HepG2 (cell line): Measurements from ENCODE around the gene TSKU. TPM values are rescaled to one million over a fixed set of nuclear protein-coding genes. Genes with fewer than 3 reads are reported as not detected.

Source experiments
- ATAC-seq: fragments of 200-7000 bp; cut with Tn5 transposase; 3 replicates; pipeline ENCODE4 v1.9.1; 2020; ENCODE audit warnings: mild to moderate bottlenecking, moderate library complexity
- BruUV-seq: library from RNA; stranded (reverse); fragments of 400-500 nt; replicated peaks from 2 replicates; lab custom pipeline; 2021; lab: Mats Ljungman, UMichigan
- CTCF ChIA-PET: fragments of 300-600 bp; formaldehyde crosslinking; extraction: SDS; loops from one replicate; lab custom pipeline; 2021; ENCODE audit warnings: low total read pairs, inconsistent platforms, low intra/inter-chr PET ratio; lab: Yijun Ruan, JAX
- POLR2A ChIA-PET: fragments of 350-600 bp; sonication (Branson Sonifier 250); formaldehyde crosslinking; loops from one replicate; lab custom pipeline; 2020; ENCODE audit warnings: antibody characterized with exemption, inconsistent platforms; lab: Yijun Ruan, JAX
- DNase-seq: peaks from one replicate; pipeline ENCODE4 v3.0.0-alpha.2; 2015; ENCODE audit warnings: low spot score
- FAIRE-seq: peaks from 3 replicates; lab custom pipeline; 2011; peaks lifted over from hg19 to GRCh38; lab: Jason Lieb, UNC
- H2AFZ ChIP-seq: one replicate; pipeline ENCODE4 v1.6.1; 2011; ENCODE audit warnings: low read length, inconsistent platforms
- H3K27ac ChIP-seq: fragments of 300-600 bp; 3 replicates; pipeline ENCODE4 v1.8.0; 2011; ENCODE audit warnings: mixed run types, mild to moderate bottlenecking, mixed read lengths, low read length, inconsistent platforms; ENCODE audit not compliant: insufficient read depth; ENCODE audit errors: extremely low read length
- H3K27me3 ChIP-seq, 2 experiments: fragments of 200-600 bp in 1 of 2; 2 replicates in 1 of 2; 3 replicates in 1 of 2; pipeline versions ENCODE4 v1.6.0 to v1.8.0; 2011; ENCODE audit warnings: low read length in 2 of 2, mild to moderate bottlenecking in 2 of 2, moderate library complexity in 2 of 2, inconsistent platforms in 1 of 2; ENCODE audit not compliant: insufficient read depth in 2 of 2, control insufficient read depth in 1 of 2
- H3K36me3 ChIP-seq, 2 experiments: fragments of 200-600 bp in 1 of 2; replicated peaks in 1 of 2; 2 replicates in 1 of 2; 3 replicates in 1 of 2; pipeline versions ENCODE4 v1.5.1 to v1.8.0; 2011; ENCODE audit warnings: low read length in 2 of 2, inconsistent platforms in 1 of 2; ENCODE audit not compliant: insufficient read depth in 2 of 2, control insufficient read depth in 1 of 2
- H3K4me1 ChIP-seq: 2 replicates; pipeline ENCODE4 v1.5.1; 2012; ENCODE audit warnings: low read length, inconsistent platforms; ENCODE audit not compliant: insufficient read depth
- H3K4me2 ChIP-seq: 2 replicates; pipeline ENCODE4 v1.6.0; 2011; ENCODE audit warnings: low read depth, low read length, inconsistent platforms
- H3K4me3 ChIP-seq, 3 experiments: fragments of 200-600 bp in 1 of 3; sonication (generic), shearing (Covaris generic) in 1 of 3; replicated peaks in 1 of 3; 2 replicates each; pipeline ENCODE4 v1.5.1; 2011 to 2016; ENCODE audit warnings: low read length in 3 of 3, inconsistent platforms in 2 of 3, low read depth in 2 of 3, mild to moderate bottlenecking in 2 of 3, control low read depth in 1 of 3, mixed read lengths in 1 of 3; ENCODE audit not compliant: insufficient read depth in 1 of 3
- H3K79me2 ChIP-seq: one replicate; pipeline ENCODE4 v1.6.1; 2011; ENCODE audit warnings: low read length, inconsistent platforms; ENCODE audit not compliant: insufficient read depth
- H3K9ac ChIP-seq: 2 replicates; pipeline ENCODE4 v1.6.0; 2011; ENCODE audit warnings: mild to moderate bottlenecking, low read depth, low read length, inconsistent platforms; ENCODE audit not compliant: insufficient read depth
- H3K9me3 ChIP-seq: 2 replicates; pipeline ENCODE4 v1.5.1; 2012; ENCODE audit warnings: mild to moderate bottlenecking, low read length
- H4K20me1 ChIP-seq: 2 replicates; pipeline ENCODE4 v1.6.0; 2011; ENCODE audit warnings: inconsistent platforms, mild to moderate bottlenecking, low read length, moderate library complexity; ENCODE audit not compliant: insufficient read depth
- ARID5B ChIP-seq: IDR thresholded peaks from 2 replicates; pipeline ENCODE4 v1.4.0; 2020; ENCODE audit warnings: mild to moderate bottlenecking, missing genetic modification reagents
- CBFB ChIP-seq: sonication (generic); formaldehyde crosslinking; IDR thresholded peaks from 2 replicates; pipeline ENCODE4 v1.4.0; 2020; ENCODE audit warnings: missing genetic modification reagents
- ELF4 ChIP-seq: sonication (generic); formaldehyde crosslinking; IDR thresholded peaks from 2 replicates; pipeline ENCODE4 v1.5.0; 2020; ENCODE audit warnings: missing genetic modification reagents, mild to moderate bottlenecking, moderate library complexity, borderline replicate concordance
- FOXA3 ChIP-seq: IDR thresholded peaks from 2 replicates; pipeline ENCODE4 v1.6.1; 2016; ENCODE audit warnings: missing genetic modification reagents, missing compliant biosample characterization
- HNF1B ChIP-seq: sonication (generic); formaldehyde crosslinking; IDR thresholded peaks from 2 replicates; pipeline ENCODE4 v1.5.1; 2020; ENCODE audit warnings: mild to moderate bottlenecking, moderate library complexity, missing genetic modification reagents
- HNF4A ChIP-seq: sonication (generic); formaldehyde crosslinking; IDR thresholded peaks from 2 replicates; pipeline ENCODE4 v1.4.0; 2020; ENCODE audit warnings: missing genetic modification reagents
- SMAD9 ChIP-seq: sonication (generic); formaldehyde crosslinking; IDR thresholded peaks from 2 replicates; pipeline ENCODE4 v1.5.1; 2020; ENCODE audit warnings: mild to moderate bottlenecking, missing genetic modification reagents
- THAP9 ChIP-seq: sonication (generic); formaldehyde crosslinking; IDR thresholded peaks from 2 replicates; pipeline ENCODE4; 2020; ENCODE audit warnings: missing genetic modification reagents, mild to moderate bottlenecking, borderline replicate concordance
- WGBS: methylation state at CpG from one replicate; pipeline ENCODE4 v1.1.6; 2017; ENCODE audit warnings: low lambda C conversion rate; 5-methylcytosine and 5-hydroxymethylcytosine counted together
- in situ Hi-C: cut with HindIII; loops from 2 replicates; pipeline ENCODE4 v1.10.0; 2017; ENCODE audit warnings: low pct_unique_long_range_greater_than_20kb; ENCODE audit not compliant: extremely low pct_ligation_motif_present
- intact Hi-C: fragments of 100-400 bp; cut with micrococcal nuclease; formaldehyde crosslinking; loops from one replicate; pipeline ENCODE4 v1.10.0; 2022; ENCODE audit not compliant: unreplicated experiment
- polyA plus RNA-seq, 8 experiments: library from polyadenylated mRNA; depleted of rRNA in 3 of 8; stranded (reverse) in 7 of 8; unstranded in 1 of 8; fragments of >200 nt; fragmentation: Illumina TruSeq in 4 of 8; extraction: Trizol in 4 of 8; gene quantifications; 2 replicates each; pipeline versions ENCODE4 v1.2.1 to v1.2.3, GENCODE V29; 2011 to 2016; ENCODE audit warnings: low read depth in 4 of 8, missing spikeins in 1 of 8, mixed read lengths in 1 of 8; ENCODE audit not compliant: insufficient read depth in 1 of 8
- total RNA-seq, 5 experiments: library from RNA; depleted of rRNA; stranded (reverse); fragments of >200 nt; fragmentation: Illumina TruSeq; extraction: Trizol; gene quantifications; 2 replicates each; pipeline ENCODE4 v1.2.3, GENCODE V29; 2016; ENCODE audit warnings: low read depth in 1 of 5

TSKU gene
- total and polyA plus RNA-seq, 2 of the 13 experiments (the other 11 are each of a cell fraction or from before 2014, with no cell fraction given) = 20.3 to 21.4 TPM

- no peaks in the 10 kb centered on the region for H3K79me2 ChIP-seq
- no TSS peak for BruUV-seq
- 17% methylated on average over 1 of the region's 2 CpGs for WGBS
- ATAC-seq (no peak; the same call in 2 of the 3 replicates), DNase-seq (no peak)
- no peak overlapping the region for H3K9ac ChIP-seq
- peak overlapping the region; percentile 32 for H3K4me2 ChIP-seq
- in situ Hi-C loops = no loop called here
- H3K9me3 ChIP-seq = no peaks in the 10 kb centered on the region
- H2AFZ ChIP-seq = no peak overlapping the region
- H3K27me3 ChIP-seq = peaks cover 2 to 4% of the 10 kb centered on the region in 2 experiments; a peak in 2 of 5 replicates
- no peak overlapping the region for H3K27ac ChIP-seq
- 0 out of 2 replicates have a peak, but pooled peaks have one; percentile 19 for TF ChIP-seq HNF4A (CRISPR knock-in tag)
- TF ChIP-seq SMAD9 (CRISPR knock-in tag) = no peak
- TF ChIP-seq, all 625 proteins: peak for 1
- ChIA-PET POLR2A (interaction anchor here (1.1 to 2.1 kb wide), 6 partner anchors 8 to 32 kb away, joined by 3 to 16 read pairs (median 7); partner anchors contain the start of gene TSKU), CTCF (no interaction called here)
- intact Hi-C loops = loop anchor here (10.0 kb wide), 1 partner anchor 294 kb away; no protein-coding TSS in a partner anchor
- H3K4me3 ChIP-seq = no peak overlapping the region
- H4K20me1 ChIP-seq = 0 out of 2 replicates have a peak, but pooled peaks cover 12% of the 10 kb centered on the region
- no peak for FAIRE-seq
- H3K4me1 ChIP-seq = peaks cover 53% of the 10 kb centered on the region
- H3K36me3 ChIP-seq = peaks cover 0 to 17% of the 10 kb centered on the region in 2 experiments; a peak in 3 of 5 replicates
Measured at GRCh38 chr11:76801225-76801624, 18.1 kb downstream of the TSKU start.

- ATAC-seq = peak; percentile 14
- Histone ChIP-seq H4K20me1 (0 out of 2 replicates have a peak, but pooled peaks cover 12% of the 10 kb centered on the region), H3K4me3 (no peak overlapping the region), H3K36me3 (peaks cover 0 to 13% of the 10 kb centered on the region in 2 experiments; a peak in 2 of 5 replicates), H3K79me2 (no peaks in the 10 kb centered on the region), H3K27ac (no peak overlapping the region), H3K4me1 (peaks cover 53% of the 10 kb centered on the region), H3K4me2 (peak overlapping the region; percentile 32), H3K9ac (no peak overlapping the region), H3K9me3 (no peaks in the 10 kb centered on the region), H3K27me3 (peaks cover 2 to 4% of the 10 kb centered on the region in 2 experiments; a peak in 2 of 5 replicates), H2AFZ (no peak overlapping the region)
- POLR2A ChIA-PET = interaction anchor here (1.1 to 2.1 kb wide), 6 partner anchors 8 to 32 kb away, joined by 3 to 16 read pairs (median 7); partner anchors contain the start of gene TSKU
- BruUV-seq = no TSS peak
- intact Hi-C loops (loop anchor here (10.0 kb wide), 1 partner anchor 293 kb away; no protein-coding TSS in a partner anchor), in situ Hi-C loops (no loop called here)
- no peak for FAIRE-seq
- 3% methylated on average over 2 of the region's 2 CpGs for WGBS
- CTCF ChIA-PET = interaction anchor here (0.7 kb wide), 1 partner anchor 67 kb away, joined by 3 read pairs; no protein-coding TSS in a partner anchor
- DNase-seq = peak; percentile 61
- TF ChIP-seq THAP9 (no peak), ELF4 (no peak), HNF1B (CRISPR knock-in tag) (no peak), CBFB (CRISPR knock-in tag) (no peak), ARID5B (CRISPR knock-in tag) (0 out of 2 replicates have a peak, but pooled peaks have one; percentile 53), FOXA3 (CRISPR knock-in tag) (peak; percentile 71)
Measured at GRCh38 chr11:76801736-76802135, 18.6 kb downstream of the TSKU start.
